ENCODE results near the gene KRABD2.
A peak's percentile ranks its signal among the peaks of the same experiment; 100 is the strongest.
"Not testable (repeated sequence)": the region's sequence is repeated elsewhere in the genome, so short reads cannot be mapped to it uniquely, and the experiment has no call there.

Gene KRABD2

GRCh38 chr17:8383143-8383822, 6.8 kb upstream of the KRABD2 start, which contains the start of gene RPL26:
Gene RPL26 (minus strand): TSS chr17:8383193. CDS start chr17:8382310, 883 bp downstream.
- Mint-ChIP-seq H3K4me3 (peak within 1 kb of the TSS; percentile 95 to 99), H3K27ac (peak within 1 kb of the TSS; percentile 98), H3K36me3 (peaks cover 34 to 52% of the 10 kb centered on the region in 2 donors), H3K4me1 (peaks cover 32 to 49% of the 10 kb centered on the region in 2 donors), H3K27me3 (no peaks in the 10 kb centered on the region), H3K9me3 (no peaks in the 10 kb centered on the region)
- DNase-seq (peak; percentile 94), ATAC-seq (replicated peaks) (peak; percentile 94)

- H3K36me3 Mint-ChIP-seq: peaks cover 38 to 54% of the 10 kb centered on the region in 2 donors
- H3K4me3 Mint-ChIP-seq: peak overlapping the region; percentile 95 to 99
- peaks cover 32 to 54% of the 10 kb centered on the region in 2 donors for H3K4me1 Mint-ChIP-seq
- DNase-seq: no peak
- H3K9me3 Mint-ChIP-seq: no peaks in the 10 kb centered on the region
- peak overlapping the region; percentile 98 for H3K27ac Mint-ChIP-seq
- no peak for ATAC-seq (replicated peaks)
- H3K27me3 Mint-ChIP-seq: no peaks in the 10 kb centered on the region
These were observed 6.3 kb upstream of the KRABD2 start for GRCh38 chr17:8382880-8383142.

GRCh38 chr17:8382052-8382879, 5.8 kb upstream of the KRABD2 start:
- Mint-ChIP-seq H3K4me3 (peak overlapping the region; percentile 95 to 99), H3K27ac (peak overlapping the region; percentile 98), H3K9me3 (no peaks in the 10 kb centered on the region), H3K4me1 (peaks cover 29 to 60% of the 10 kb centered on the region in 2 donors), H3K27me3 (no peaks in the 10 kb centered on the region), H3K36me3 (peaks cover 40 to 58% of the 10 kb centered on the region in 2 donors)
- no peak for DNase-seq
- peak in 1 of 2 donors; percentile 0 for ATAC-seq (replicated peaks)

- H3K27me3 Mint-ChIP-seq: no peaks in the 10 kb centered on the region
- peak overlapping the region in 1 of 2 donors; percentile 95 for H3K4me3 Mint-ChIP-seq
- ATAC-seq (replicated peaks): no peak
- no peaks in the 10 kb centered on the region for H3K9me3 Mint-ChIP-seq
- no peak overlapping the region for H3K27ac Mint-ChIP-seq
- no peak for DNase-seq
- H3K4me1 Mint-ChIP-seq: peaks cover 32 to 70% of the 10 kb centered on the region in 2 donors
- H3K36me3 Mint-ChIP-seq: peaks cover 51 to 65% of the 10 kb centered on the region in 2 donors
These were observed 3.5 kb upstream of the KRABD2 start for GRCh38 chr17:8380049-8380448.

GRCh38 chr17:8378117-8378516, 1.6 kb upstream of the KRABD2 start:
- DNase-seq; ATAC-seq (replicated peaks); H3K9me3 Mint-ChIP-seq; H3K27me3 Mint-ChIP-seq: not testable (repeated sequence)
- peak overlapping the region; percentile 71 for H3K27ac Mint-ChIP-seq
- H3K4me3 Mint-ChIP-seq: peak overlapping the region in 1 of 2 donors; percentile 41
- H3K4me1 Mint-ChIP-seq: peaks cover 29 to 59% of the 10 kb centered on the region in 2 donors
- peaks cover 54 to 63% of the 10 kb centered on the region in 2 donors for H3K36me3 Mint-ChIP-seq

- Mint-ChIP-seq H3K36me3 (peaks cover 50 to 59% of the 10 kb centered on the region in 2 donors), H3K27ac (no peak overlapping the region), H3K4me3 (peak overlapping the region in 1 of 2 donors; percentile 26), H3K27me3 (no peaks in the 10 kb centered on the region), H3K9me3 (no peaks in the 10 kb centered on the region), H3K4me1 (peaks cover 25 to 59% of the 10 kb centered on the region in 2 donors)
- ATAC-seq (replicated peaks) (no peak), DNase-seq (no peak)
These were observed 918 bp upstream of the KRABD2 start for GRCh38 chr17:8377422-8377821.

- H3K27ac Mint-ChIP-seq: peak overlapping the region; percentile 87
- H3K4me1 Mint-ChIP-seq: peaks cover 18 to 52% of the 10 kb centered on the region in 2 donors
- ATAC-seq (replicated peaks) (peak in 1 of 2 donors; percentile 20), DNase-seq (no peak)
- H3K9me3 Mint-ChIP-seq: no peaks in the 10 kb centered on the region
- peak overlapping the region; percentile 89 for H3K4me3 Mint-ChIP-seq
- H3K27me3 Mint-ChIP-seq: no peaks in the 10 kb centered on the region
- peaks cover 39 to 45% of the 10 kb centered on the region in 2 donors for H3K36me3 Mint-ChIP-seq
These were observed 705 bp downstream of the KRABD2 start for GRCh38 chr17:8375738-8376259.

- H3K36me3 Mint-ChIP-seq: peaks cover 41 to 45% of the 10 kb centered on the region in 2 donors
- H3K27me3 Mint-ChIP-seq; H3K27ac Mint-ChIP-seq; H3K9me3 Mint-ChIP-seq; DNase-seq; H3K4me3 Mint-ChIP-seq; ATAC-seq (replicated peaks): not testable (repeated sequence)
- peaks cover 18 to 52% of the 10 kb centered on the region in 2 donors for H3K4me1 Mint-ChIP-seq
These were observed 2.6 kb downstream of the KRABD2 start for GRCh38 chr17:8373856-8374255.

GRCh38 chr17:8372422-8372821, 4.1 kb downstream of the KRABD2 start:
- Mint-ChIP-seq H3K4me1 (peaks cover 14 to 38% of the 10 kb centered on the region in 2 donors), H3K4me3 (no peak overlapping the region), H3K36me3 (peaks cover 31 to 43% of the 10 kb centered on the region in 2 donors), H3K27me3 (no peaks in the 10 kb centered on the region), H3K27ac (no peak overlapping the region), H3K9me3 (no peaks in the 10 kb centered on the region)
- ATAC-seq (replicated peaks) (no peak), DNase-seq (no peak)

- peak overlapping the region; percentile 38 for H3K27ac Mint-ChIP-seq
- H3K36me3 Mint-ChIP-seq: peaks cover 28 to 39% of the 10 kb centered on the region in 2 donors
- H3K27me3 Mint-ChIP-seq: no peaks in the 10 kb centered on the region
- no peaks in the 10 kb centered on the region for H3K9me3 Mint-ChIP-seq
- peaks cover 12 to 32% of the 10 kb centered on the region in 2 donors for H3K4me1 Mint-ChIP-seq
- no peak for ATAC-seq (replicated peaks)
- no peak overlapping the region for H3K4me3 Mint-ChIP-seq
- no peak for DNase-seq
These were observed 4.7 kb downstream of the KRABD2 start for GRCh38 chr17:8371786-8372185.

GRCh38 chr17:8369944-8370343, 6.6 kb downstream of the KRABD2 start:
- DNase-seq: no peak
- Mint-ChIP-seq H3K27ac (peak overlapping the region; percentile 89), H3K4me1 (peaks cover 6 to 15% of the 10 kb centered on the region in 2 donors), H3K36me3 (peaks cover 18 to 28% of the 10 kb centered on the region in 2 donors), H3K4me3 (peak overlapping the region; percentile 2 to 40), H3K27me3 (no peaks in the 10 kb centered on the region), H3K9me3 (no peaks in the 10 kb centered on the region)
- ATAC-seq (replicated peaks): peak; percentile 41 to 65

- H3K9me3 Mint-ChIP-seq: no peaks in the 10 kb centered on the region
These were observed 8.3 kb downstream of the KRABD2 start for GRCh38 chr17:8368193-8368592.

GRCh38 chr17:8366231-8366630, 10.3 kb downstream of the KRABD2 start:
- Mint-ChIP-seq H3K4me3 (no peak overlapping the region), H3K27ac (no peak overlapping the region), H3K9me3 (no peaks in the 10 kb centered on the region), H3K27me3 (no peaks in the 10 kb centered on the region), H3K36me3 (peaks cover 13 to 23% of the 10 kb centered on the region in 2 donors), H3K4me1 (peaks cover 6 to 15% of the 10 kb centered on the region in 2 donors)
- no peak for ATAC-seq (replicated peaks)
- no peak for DNase-seq

More at GRCh38 chr17:8368193-8368592, 8.3 kb downstream of the KRABD2 start:
- Mint-ChIP-seq H3K27ac (no peak overlapping the region), H3K36me3 (peaks cover 18 to 27% of the 10 kb centered on the region in 2 donors), H3K27me3 (no peaks in the 10 kb centered on the region), H3K4me1 (peaks cover 6 to 15% of the 10 kb centered on the region in 2 donors), H3K4me3 (no peak overlapping the region)
- DNase-seq (no peak), ATAC-seq (replicated peaks) (no peak)

- Mint-ChIP-seq H3K36me3 (peaks cover 13 to 21% of the 10 kb centered on the region in 2 donors), H3K9me3 (no peaks in the 10 kb centered on the region), H3K27ac (no peak overlapping the region), H3K4me3 (no peak overlapping the region), H3K4me1 (peaks cover 5 to 12% of the 10 kb centered on the region in 2 donors), H3K27me3 (no peaks in the 10 kb centered on the region)
- DNase-seq (no peak), ATAC-seq (replicated peaks) (no peak)
These were observed 11.4 kb downstream of the KRABD2 start for GRCh38 chr17:8365143-8365542.

Measured in stimulated activated naive B cell treated with anti-CD40 and anti-IgM and Interleukin-4, amounts not matched to agents 10 μg/mL and 1 μg/mL and 100 μg/mL, for 72 hours (primary cell).